AG09309 (cell line): ENCODE data around the gene RNF115.

ENCODE experiments used
- DNase-seq: peaks from one replicate; pipeline ENCODE4 v3.0.0-alpha.2; 2010; ENCODE audit warnings: low read depth
- H3K4me3 ChIP-seq: 2 replicates; pipeline ENCODE4 v1.5.1; 2011; ENCODE audit warnings: mild to moderate bottlenecking, low read depth, low read length, moderate library complexity; ENCODE audit not compliant: control insufficient read depth
- TF ChIP-seq, protein P1 (sequence below): IDR thresholded peaks from 2 replicates; pipeline ENCODE4 v1.5.1; 2011; ENCODE audit warnings: mild to moderate bottlenecking, low read depth, low read length, inconsistent platforms; ENCODE audit not compliant: insufficient read depth, control insufficient read depth; ENCODE audit errors: missing control alignments

RNF115 gene

DNA sequence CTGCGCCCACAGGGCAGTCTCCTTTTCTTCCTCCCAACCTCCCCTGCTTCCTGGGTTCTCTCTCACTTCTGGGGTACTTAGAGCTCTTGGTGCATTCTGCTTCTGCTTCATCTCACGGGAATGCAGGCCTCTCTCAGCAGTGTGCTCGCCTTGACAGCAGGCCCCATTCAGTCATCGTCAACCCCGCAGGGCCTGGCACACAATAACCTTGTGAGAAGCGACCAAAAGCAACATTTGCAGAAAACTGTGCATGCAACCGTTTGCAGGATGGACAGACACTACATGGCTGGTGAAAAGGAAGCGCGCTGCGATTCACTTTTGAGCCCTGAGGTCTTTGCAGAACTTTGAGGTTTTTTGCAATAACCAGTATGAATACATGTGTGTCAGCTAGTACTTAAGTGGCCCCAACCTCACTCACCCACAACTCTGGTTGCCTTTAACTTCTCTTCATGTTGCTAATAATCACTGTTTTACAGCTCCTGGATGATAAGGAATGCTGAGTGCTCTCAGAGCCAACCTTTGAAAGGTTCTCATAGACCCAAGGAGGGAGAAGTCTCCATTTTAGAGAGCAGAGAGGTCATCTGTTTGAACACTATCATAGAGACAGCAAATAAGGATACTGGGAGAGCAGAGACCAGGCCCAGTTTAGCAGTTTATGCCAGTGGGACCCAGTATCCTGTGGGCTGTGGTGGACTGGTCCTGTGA, 107.1 kb downstream of the RNF115 start:
- TF ChIP-seq, protein P1, sequence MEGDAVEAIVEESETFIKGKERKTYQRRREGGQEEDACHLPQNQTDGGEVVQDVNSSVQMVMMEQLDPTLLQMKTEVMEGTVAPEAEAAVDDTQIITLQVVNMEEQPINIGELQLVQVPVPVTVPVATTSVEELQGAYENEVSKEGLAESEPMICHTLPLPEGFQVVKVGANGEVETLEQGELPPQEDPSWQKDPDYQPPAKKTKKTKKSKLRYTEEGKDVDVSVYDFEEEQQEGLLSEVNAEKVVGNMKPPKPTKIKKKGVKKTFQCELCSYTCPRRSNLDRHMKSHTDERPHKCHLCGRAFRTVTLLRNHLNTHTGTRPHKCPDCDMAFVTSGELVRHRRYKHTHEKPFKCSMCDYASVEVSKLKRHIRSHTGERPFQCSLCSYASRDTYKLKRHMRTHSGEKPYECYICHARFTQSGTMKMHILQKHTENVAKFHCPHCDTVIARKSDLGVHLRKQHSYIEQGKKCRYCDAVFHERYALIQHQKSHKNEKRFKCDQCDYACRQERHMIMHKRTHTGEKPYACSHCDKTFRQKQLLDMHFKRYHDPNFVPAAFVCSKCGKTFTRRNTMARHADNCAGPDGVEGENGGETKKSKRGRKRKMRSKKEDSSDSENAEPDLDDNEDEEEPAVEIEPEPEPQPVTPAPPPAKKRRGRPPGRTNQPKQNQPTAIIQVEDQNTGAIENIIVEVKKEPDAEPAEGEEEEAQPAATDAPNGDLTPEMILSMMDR: no peak
- H3K4me3 ChIP-seq: no peak overlapping the region
- no peak for DNase-seq

DNA sequence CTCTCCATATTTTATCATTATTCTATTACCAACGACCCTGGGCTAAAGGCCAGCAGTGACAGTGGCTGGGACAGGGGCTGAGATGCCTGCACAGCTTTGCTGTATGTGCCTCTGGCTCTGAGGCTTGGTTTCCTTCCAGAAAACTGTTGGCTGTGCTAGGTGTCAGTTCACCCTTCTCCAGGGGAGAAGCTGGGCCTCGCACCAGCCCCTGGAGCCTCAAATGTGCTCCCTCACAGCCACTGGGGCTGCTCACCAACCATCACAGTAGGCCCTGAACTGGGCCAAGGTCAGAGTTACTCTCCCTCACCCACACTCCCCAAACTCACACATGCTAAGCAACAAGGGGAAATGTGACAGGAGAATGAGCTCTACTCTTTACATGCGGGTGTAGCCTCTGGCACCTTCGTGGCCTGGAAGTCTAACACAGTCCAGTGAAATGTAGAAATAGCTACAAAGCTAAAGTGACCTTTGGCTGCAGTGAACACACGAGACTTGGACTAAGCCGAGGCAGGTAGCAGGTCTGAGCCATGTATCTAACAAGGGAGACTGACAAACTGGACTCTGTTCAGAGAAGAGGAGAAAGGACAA, 109.3 kb downstream of the RNF115 start:
- H3K4me3 ChIP-seq: no peak overlapping the region
- no peak for DNase-seq
- TF ChIP-seq, protein P1: no peak

DNA sequence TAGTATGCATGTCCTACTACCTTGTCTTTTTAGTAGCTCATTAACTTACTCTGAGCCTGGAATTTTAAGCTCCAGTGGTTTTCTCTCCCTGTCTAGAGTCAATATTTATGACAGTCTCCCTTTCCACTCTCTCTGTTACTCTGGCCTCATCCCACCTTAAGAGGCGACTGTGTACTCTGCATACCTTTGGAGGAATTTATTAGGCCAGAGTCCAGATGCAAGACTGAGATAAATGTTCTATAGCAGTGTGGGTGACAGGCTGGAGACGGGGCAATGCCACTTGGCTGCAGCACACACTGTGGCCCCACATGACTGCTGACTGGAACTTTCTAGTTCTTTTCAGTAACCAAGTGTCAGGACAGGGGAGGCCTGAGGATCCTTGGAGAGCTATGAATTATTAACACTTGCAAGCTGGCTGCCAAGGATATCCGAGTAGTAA, 112.7 kb downstream of the RNF115 start:
- H3K4me3 ChIP-seq: no peak overlapping the region
- no peak for DNase-seq
- TF ChIP-seq, protein P1: no peak

DNA sequence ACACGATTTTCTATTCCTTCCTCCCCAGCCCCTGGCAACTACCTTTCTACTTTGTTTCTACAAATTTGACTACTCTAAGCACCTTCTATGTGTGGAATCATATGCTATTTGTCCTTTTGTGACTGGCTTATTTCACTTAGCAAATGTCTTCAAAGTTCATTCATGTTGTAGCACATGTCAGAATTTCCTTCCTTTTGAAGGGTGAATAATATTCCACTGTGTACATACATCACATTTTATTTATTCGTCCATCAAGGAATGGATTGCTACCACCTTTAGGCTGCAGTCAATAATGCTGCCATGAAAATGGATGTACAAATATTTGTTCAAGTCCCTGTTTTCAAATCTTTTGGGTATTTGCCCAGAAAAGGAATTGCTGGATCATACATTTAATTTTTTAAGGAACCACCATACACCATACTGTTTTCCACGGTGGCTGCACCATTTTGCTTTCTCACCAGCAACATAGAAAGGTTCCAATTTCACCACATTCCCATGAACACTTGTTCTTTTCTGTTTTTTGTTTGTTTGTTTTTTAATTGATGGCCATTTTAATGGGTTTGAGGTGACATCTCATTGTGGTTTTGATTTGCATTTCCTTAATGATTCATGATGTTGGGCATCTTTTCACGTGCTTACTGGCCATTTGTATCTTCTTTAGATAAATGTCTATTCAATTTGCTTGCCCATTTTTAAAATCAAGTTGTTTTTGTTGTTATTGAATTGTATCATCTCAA, 113.4 kb downstream of the RNF115 start:
- TF ChIP-seq, protein P1: no peak
- no peak overlapping the region for H3K4me3 ChIP-seq
- no peak for DNase-seq

DNA sequence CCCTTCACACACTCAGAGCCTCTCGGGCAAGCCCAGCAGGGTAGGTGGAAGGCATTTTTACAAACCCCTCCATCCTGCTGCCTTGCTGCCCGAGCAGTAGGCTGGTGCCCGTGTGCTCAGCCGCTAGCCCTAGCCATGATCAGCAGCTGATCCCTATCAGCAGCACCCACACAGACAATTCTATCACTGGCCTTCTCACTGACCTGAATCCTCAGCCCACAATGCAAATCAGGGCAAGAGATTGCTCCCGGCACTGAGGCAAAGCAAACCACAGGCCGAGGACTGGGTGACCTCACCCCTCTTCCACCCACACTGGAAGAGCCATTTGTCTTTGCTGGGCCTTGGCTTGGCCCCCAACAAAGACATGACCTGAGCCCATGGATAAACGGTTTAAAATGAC, 115.8 kb downstream of the RNF115 start:
- H3K4me3 ChIP-seq: no peak overlapping the region
- TF ChIP-seq, protein P1: no peak
- DNase-seq: no peak

DNA sequence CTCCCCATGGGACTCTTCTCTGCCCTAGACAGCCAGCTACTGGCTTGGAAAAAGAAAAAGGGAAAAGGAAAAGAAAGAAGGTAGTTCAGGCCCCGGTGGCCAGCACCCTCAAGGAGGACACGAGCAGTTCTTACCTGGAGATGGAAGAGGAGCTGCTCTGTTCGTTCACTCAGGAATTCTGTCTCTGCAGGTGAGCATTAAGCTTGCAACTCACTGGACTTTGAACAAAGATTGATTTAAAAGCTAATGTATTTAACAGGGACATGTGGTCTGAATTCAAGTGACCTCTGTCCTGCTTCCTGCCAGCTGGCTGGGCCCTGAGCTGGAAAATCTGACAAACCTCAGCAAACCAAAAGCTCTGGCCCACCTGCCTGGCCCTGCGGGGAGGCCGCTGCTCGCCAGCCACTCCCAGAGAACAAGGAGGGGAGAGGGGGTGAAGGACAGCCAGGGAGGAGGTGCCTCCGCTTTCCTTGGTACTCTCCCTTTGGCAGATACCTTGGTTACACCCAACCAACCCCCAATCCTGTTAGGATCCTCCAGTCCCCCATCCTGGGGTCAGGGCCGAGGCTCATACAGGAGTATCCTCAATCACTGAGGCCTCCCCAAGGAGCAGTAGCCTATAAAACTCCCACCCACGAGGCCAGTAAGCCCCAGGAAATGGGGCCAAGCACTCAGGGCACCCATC, 116.6 kb downstream of the RNF115 start, which contains the start of gene PDZK1:
Gene PDZK1, minus strand, starts transcription at position 186 of the 685 bp plus-strand sequence. CDS start 19,347 bp downstream, outside the sequence.
- no peak for DNase-seq
- H3K4me3 ChIP-seq: no peak within 1 kb of the TSS
- TF ChIP-seq, protein P1: no peak
